Ishikawa (cell line): ENCODE results near the gene MARCHF10.

Source experiments
- CEBPB ChIP-seq: IDR thresholded peaks from 2 replicates; pipeline ENCODE4 v1.6.1; 2012
- CREB1 ChIP-seq: IDR thresholded peaks from 2 replicates; pipeline ENCODE4 v1.6.1; 2012; ENCODE audit warnings: low read depth
- EGR1 ChIP-seq: IDR thresholded peaks from 2 replicates; pipeline ENCODE4 v1.6.1; 2012
- EP300 ChIP-seq: IDR thresholded peaks from 2 replicates; pipeline ENCODE4 v1.6.1; 2012; ENCODE audit warnings: borderline replicate concordance
- FOXM1 ChIP-seq: IDR thresholded peaks from 2 replicates; pipeline ENCODE4 v1.6.1; 2012; ENCODE audit warnings: low read depth, borderline replicate concordance
- MAX ChIP-seq: IDR thresholded peaks from 2 replicates; pipeline ENCODE4 v1.6.1; 2012
- NFIC ChIP-seq: IDR thresholded peaks from 2 replicates; pipeline ENCODE4 v1.6.1; 2012
- RAD21 ChIP-seq: IDR thresholded peaks from 2 replicates; pipeline ENCODE4 v1.6.1; 2012; ENCODE audit warnings: low read depth
- REST ChIP-seq: IDR thresholded peaks from 2 replicates; pipeline ENCODE4 v1.6.1; 2012; ENCODE audit warnings: low read depth, mild to moderate bottlenecking
- TAF1 ChIP-seq: IDR thresholded peaks from 2 replicates; pipeline ENCODE4 v1.6.1; 2012; ENCODE audit warnings: low read depth, mild to moderate bottlenecking
- TCF12 ChIP-seq: IDR thresholded peaks from 2 replicates; pipeline ENCODE4 v1.6.1; 2012; ENCODE audit warnings: low read depth
- TEAD4 ChIP-seq: IDR thresholded peaks from 2 replicates; pipeline ENCODE4 v1.6.1; 2012
- USF1 ChIP-seq: IDR thresholded peaks from 2 replicates; pipeline ENCODE4 v1.6.1; 2012
- YY1 ChIP-seq: IDR thresholded peaks from 2 replicates; pipeline ENCODE4 v1.6.1; 2012; ENCODE audit warnings: low read depth
- ZBTB7A ChIP-seq: IDR thresholded peaks from 2 replicates; pipeline ENCODE4 v1.6.1; 2012; ENCODE audit warnings: low read depth

Gene MARCHF10

GRCh38 chr17:62712171-62712581 lies 95.9 kb downstream of the MARCHF10 start:
- no peak for TF ChIP-seq NFIC
- no peak for TF ChIP-seq CREB1
- TF ChIP-seq RAD21, result no peak
- no peak for TF ChIP-seq YY1
- no peak for TF ChIP-seq REST
- no peak for TF ChIP-seq ZBTB7A
- no peak for TF ChIP-seq TAF1
- no peak for TF ChIP-seq FOXM1

- TF ChIP-seq TEAD4 (no peak), FOXM1 (no peak), TAF1 (no peak), RAD21 (no peak), ZBTB7A (no peak), TCF12 (no peak), MAX (no peak), CREB1 (no peak), USF1 (no peak), NFIC (no peak), REST (no peak), EGR1 (no peak), EP300 (no peak), YY1 (no peak), CEBPB (no peak)
These were observed 99.5 kb downstream of the MARCHF10 start for GRCh38 chr17:62708587-62708986.

- TF ChIP-seq EP300, result no peak
These were observed 100.7 kb downstream of the MARCHF10 start for GRCh38 chr17:62707425-62707739.

GRCh38 chr17:62706598-62707424 lies 101.3 kb downstream of the MARCHF10 start:
- no peak for TF ChIP-seq RAD21
- TF ChIP-seq TEAD4, result no peak
- no peak for TF ChIP-seq YY1
- TF ChIP-seq EGR1, result no peak
- TF ChIP-seq TCF12, result no peak

GRCh38 chr17:62705778-62706597 lies 102.1 kb downstream of the MARCHF10 start:
- TF ChIP-seq USF1 (no peak), EGR1 (no peak), CREB1 (no peak), NFIC (no peak), CEBPB (no peak), RAD21 (no peak), TEAD4 (no peak), MAX (no peak), TCF12 (no peak), REST (no peak), TAF1 (no peak), FOXM1 (no peak), YY1 (no peak), ZBTB7A (no peak)
